ENCODE measurements around the gene ZYG11B. TPM values are rescaled to one million over a fixed set of nuclear protein-coding genes. Genes with fewer than 3 reads are reported as not detected.

Gene ZYG11B
- total RNA-seq, 4 donors from 2014 or later: 42.1 to 72.2 (median 52.2) TPM

- Histone ChIP-seq H3K9me3 (no peaks in the 10 kb centered on the region), H3K4me3 (no peak overlapping the region), H3K4me1 (peaks cover 24 to 47% (median 45%) of the 10 kb centered on the region in 4 donors), H3K36me3 (peaks cover 7 to 17% (median 15%) of the 10 kb centered on the region in 4 donors), H3K27me3 (no peaks in the 10 kb centered on the region), H3K27ac (replicated peaks in 1 of 4) (no peak overlapping the region)
- DNase-seq (ENCODE audit: extremely low spot score): no peak
- WGBS: 89% methylated on average over 4 of the region's 4 CpGs
- intact Hi-C loops (cut with DNase I): no loop called here
- TF ChIP-seq POLR2A (IDR thresholded peaks at IDR 0.05; ENCODE audit: low read depth): no peak
- no peak for TF ChIP-seq EP300 (IDR thresholded peaks at IDR 0.05)
- TF ChIP-seq POLR2AphosphoS5 (IDR thresholded peaks at IDR 0.05): no peak
- no peak for TF ChIP-seq CTCF (IDR thresholded peaks at IDR 0.05)
Measured at GRCh38 chr1:52753169-52753568, 26.9 kb downstream of the ZYG11B start.

- peaks cover 15 to 42% (median 21%) of the 10 kb centered on the region in 4 donors for H3K36me3 ChIP-seq
- no peaks in the 10 kb centered on the region for H3K9me3 ChIP-seq
- peaks cover 14 to 20% (median 18%) of the 10 kb centered on the region in 4 donors for H3K4me1 ChIP-seq
- H3K27ac ChIP-seq (replicated peaks in 1 of 4): no peak overlapping the region
- H3K27me3 ChIP-seq: no peaks in the 10 kb centered on the region
- intact Hi-C loops (cut with DNase I): no loop called here
- WGBS: 98% methylated on average over 2 of the region's 2 CpGs
- H3K4me3 ChIP-seq: no peak overlapping the region
- TF ChIP-seq POLR2A (IDR thresholded peaks at IDR 0.05; ENCODE audit: low read depth) (no peak), CTCF (IDR thresholded peaks at IDR 0.05) (no peak), POLR2AphosphoS5 (IDR thresholded peaks at IDR 0.05) (no peak)
- no peak for DNase-seq (ENCODE audit: extremely low spot score)
Measured at GRCh38 chr1:52756020-52756419, 29.8 kb downstream of the ZYG11B start.

- no peaks in the 10 kb centered on the region for H3K4me1 ChIP-seq
- H3K27me3 ChIP-seq: no peaks in the 10 kb centered on the region
- intact Hi-C loops (cut with DNase I): no loop called here
- H3K9me3 ChIP-seq: no peaks in the 10 kb centered on the region
- WGBS: 93% methylated on average over 10 of the region's 10 CpGs
- H3K4me3 ChIP-seq: no peak overlapping the region
- no peak for TF ChIP-seq EP300 (IDR thresholded peaks at IDR 0.05)
- peaks cover 15 to 57% (median 23%) of the 10 kb centered on the region in 4 donors for H3K36me3 ChIP-seq
- no peak overlapping the region for H3K27ac ChIP-seq (replicated peaks in 1 of 4)
- no peak for DNase-seq (ENCODE audit: extremely low spot score)
Measured at GRCh38 chr1:52759908-52760307, 33.7 kb downstream of the ZYG11B start.

GRCh38 chr1:52767596-52768280 is 41.5 kb downstream of the ZYG11B start:
- Histone ChIP-seq H3K27me3 (no peaks in the 10 kb centered on the region), H3K9me3 (no peaks in the 10 kb centered on the region), H3K27ac (replicated peaks in 1 of 4) (no peak overlapping the region), H3K4me3 (no peak overlapping the region), H3K4me1 (peaks cover 0 to 13% (median 7%) of the 10 kb centered on the region in 4 donors), H3K36me3 (peaks cover 0 to 21% (median 11%) of the 10 kb centered on the region in 4 donors)
- 86% methylated on average over 4 of the region's 4 CpGs for WGBS
- DNase-seq (ENCODE audit: extremely low spot score): no peak
- no peak for TF ChIP-seq EP300 (IDR thresholded peaks at IDR 0.05)
- TF ChIP-seq POLR2AphosphoS5 (IDR thresholded peaks at IDR 0.05): no peak
- no peak for TF ChIP-seq POLR2A (IDR thresholded peaks at IDR 0.05; ENCODE audit: low read depth)
- no peak for TF ChIP-seq CTCF (IDR thresholded peaks at IDR 0.05)
- intact Hi-C loops (cut with DNase I): no loop called here

- intact Hi-C loops (cut with DNase I): no loop called here
- H3K36me3 ChIP-seq: peaks cover 0 to 27% (median 17%) of the 10 kb centered on the region in 4 donors
- no peak overlapping the region for H3K27ac ChIP-seq (replicated peaks in 1 of 4)
Measured at GRCh38 chr1:52769346-52770033, 43.2 kb downstream of the ZYG11B start.

More at GRCh38 chr1:52769346-52770033, 43.2 kb downstream of the ZYG11B start:
- no peaks in the 10 kb centered on the region for H3K27me3 ChIP-seq
- TF ChIP-seq EP300 (IDR thresholded peaks at IDR 0.05) (no peak), CTCF (IDR thresholded peaks at IDR 0.05) (no peak), POLR2A (IDR thresholded peaks at IDR 0.05; ENCODE audit: low read depth) (no peak), POLR2AphosphoS5 (IDR thresholded peaks at IDR 0.05) (no peak)
- H3K9me3 ChIP-seq: no peaks in the 10 kb centered on the region
- H3K4me3 ChIP-seq: no peak overlapping the region
- peaks cover 0 to 13% (median 7%) of the 10 kb centered on the region in 4 donors for H3K4me1 ChIP-seq
- WGBS: 75% methylated on average over 4 of the region's 4 CpGs
- DNase-seq (ENCODE audit: extremely low spot score): no peak

All from esophagus muscularis mucosa (tissue), 4 donors.